Stimulated activated naive CD4-positive, alpha-beta T cell (primary cell): ENCODE measurements around the gene HS6ST3.
"Not testable (repeated sequence)": the region's sequence is repeated elsewhere in the genome, so short reads cannot be mapped to it uniquely, and the experiment has no call there.

ENCODE experiments used
- DNase-seq, 6 experiments: peaks; one replicate each; lab custom pipeline; 2025; lab: John Stamatoyannopoulos, UW

Gene HS6ST3

GRCh38 chr13:96091164-96092117 is 1.5 kb downstream of the HS6ST3 start:
- DNase-seq = no peak

- DNase-seq = no peak
These were observed 3.5 kb downstream of the HS6ST3 start for GRCh38 chr13:96093296-96094006.

GRCh38 chr13:96100457-96101220 is 10.7 kb downstream of the HS6ST3 start:
- no peak for DNase-seq

- DNase-seq = no peak
These were observed 14.6 kb downstream of the HS6ST3 start for GRCh38 chr13:96104516-96104915.

- not testable (repeated sequence) for DNase-seq
These were observed 18.2 kb downstream of the HS6ST3 start for GRCh38 chr13:96108072-96108471.

GRCh38 chr13:96109125-96109524 is 19.2 kb downstream of the HS6ST3 start:
- DNase-seq = no peak

- no peak for DNase-seq
These were observed 23.0 kb downstream of the HS6ST3 start for GRCh38 chr13:96112936-96113335.

GRCh38 chr13:96115368-96115767 is 25.5 kb downstream of the HS6ST3 start:
- DNase-seq = not testable (repeated sequence)

GRCh38 chr13:96119921-96120320 is 30.0 kb downstream of the HS6ST3 start:
- no peak for DNase-seq

- no peak for DNase-seq
These were observed 41.0 kb downstream of the HS6ST3 start for GRCh38 chr13:96130818-96131340.

GRCh38 chr13:96141032-96141431 is 51.1 kb downstream of the HS6ST3 start:
- DNase-seq = no peak

- no peak for DNase-seq
These were observed 69.8 kb downstream of the HS6ST3 start for GRCh38 chr13:96159725-96160124.

- no peak for DNase-seq
These were observed 71.2 kb downstream of the HS6ST3 start for GRCh38 chr13:96161141-96161540.

GRCh38 chr13:96165840-96166239 is 75.9 kb downstream of the HS6ST3 start:
- DNase-seq = no peak

GRCh38 chr13:96172066-96172465 is 82.2 kb downstream of the HS6ST3 start:
- DNase-seq = no peak

GRCh38 chr13:96178759-96179158 is 88.9 kb downstream of the HS6ST3 start:
- no peak for DNase-seq

GRCh38 chr13:96179309-96179708 is 89.4 kb downstream of the HS6ST3 start:
- DNase-seq = no peak

- no peak for DNase-seq
These were observed 92.0 kb downstream of the HS6ST3 start for GRCh38 chr13:96181911-96182310.

- DNase-seq = no peak
These were observed 95.9 kb downstream of the HS6ST3 start for GRCh38 chr13:96185818-96186217.

- no peak for DNase-seq
These were observed 101.5 kb downstream of the HS6ST3 start for GRCh38 chr13:96191367-96191766.

- DNase-seq = no peak
These were observed 103.9 kb downstream of the HS6ST3 start for GRCh38 chr13:96193728-96194310.

GRCh38 chr13:96198038-96198437 is 108.1 kb downstream of the HS6ST3 start:
- no peak for DNase-seq
